WTC11 (cell line): Measurements from ENCODE around the gene EHD3.

ENCODE experiments used
- ELF4 ChIP-seq: sonication (generic); formaldehyde crosslinking; IDR thresholded peaks from 2 replicates; pipeline ENCODE4 v1.8.1; 2022; ENCODE audit warnings: low read depth, mild to moderate bottlenecking, moderate library complexity, missing genetic modification reagents
- TP53 ChIP-seq: sonication (generic); formaldehyde crosslinking; IDR thresholded peaks from 2 replicates; pipeline ENCODE4 v1.8.1; 2023; ENCODE audit warnings: mild to moderate bottlenecking, missing genetic modification reagents
- TF ChIP-seq, protein P1 (sequence below): fragments of 250-450 bp; sonication (Bioruptor Pico); IDR thresholded peaks from 2 replicates; pipeline ENCODE4 v2.1.2; 2022; ENCODE audit warnings: mild to moderate bottlenecking, moderate library complexity
- TF ChIP-seq, protein P2 (sequence below): fragments of 200-600 bp; IDR thresholded peaks from 2 replicates; pipeline ENCODE4 v1.8.0; 2022; ENCODE audit warnings: antibody characterized with exemption
- TF ChIP-seq, protein P3 (sequence below): sonication (generic); formaldehyde crosslinking; conservative IDR thresholded peaks from 2 replicates; pipeline ENCODE4 v1.8.1; 2022; ENCODE audit warnings: mild to moderate bottlenecking, missing genetic modification reagents
- TF ChIP-seq, protein P4 (sequence below): sonication (generic); formaldehyde crosslinking; IDR thresholded peaks from 2 replicates; pipeline ENCODE4 v1.8.1; 2023; ENCODE audit warnings: mild to moderate bottlenecking, missing genetic modification reagents, moderate library complexity
- TF ChIP-seq, protein P5 (sequence below): sonication (generic); formaldehyde crosslinking; IDR thresholded peaks from 2 replicates; pipeline ENCODE4 v1.8.1; 2023; ENCODE audit warnings: mild to moderate bottlenecking, missing genetic modification reagents, moderate library complexity

DNA sequence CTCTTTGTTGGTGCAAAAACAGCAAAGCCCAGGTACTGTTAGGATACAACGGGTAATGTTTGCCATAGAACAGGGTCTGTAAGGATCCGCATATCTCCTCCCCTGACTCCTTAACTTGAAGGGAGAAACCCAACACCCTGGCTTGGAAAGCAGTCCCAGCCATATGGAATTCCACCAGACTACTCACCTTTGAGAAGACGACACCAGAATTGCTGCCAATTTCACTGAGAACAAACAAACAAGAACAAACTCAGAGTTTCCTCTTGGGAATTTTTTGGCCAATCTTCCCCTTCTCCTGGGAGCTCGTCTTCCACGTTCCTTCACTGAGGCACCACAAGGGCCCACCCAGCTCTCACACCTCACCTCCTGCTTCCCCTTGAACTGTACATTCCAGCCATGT lies 45.8 kb upstream of the EHD3 start:
- TF ChIP-seq, protein P1, sequence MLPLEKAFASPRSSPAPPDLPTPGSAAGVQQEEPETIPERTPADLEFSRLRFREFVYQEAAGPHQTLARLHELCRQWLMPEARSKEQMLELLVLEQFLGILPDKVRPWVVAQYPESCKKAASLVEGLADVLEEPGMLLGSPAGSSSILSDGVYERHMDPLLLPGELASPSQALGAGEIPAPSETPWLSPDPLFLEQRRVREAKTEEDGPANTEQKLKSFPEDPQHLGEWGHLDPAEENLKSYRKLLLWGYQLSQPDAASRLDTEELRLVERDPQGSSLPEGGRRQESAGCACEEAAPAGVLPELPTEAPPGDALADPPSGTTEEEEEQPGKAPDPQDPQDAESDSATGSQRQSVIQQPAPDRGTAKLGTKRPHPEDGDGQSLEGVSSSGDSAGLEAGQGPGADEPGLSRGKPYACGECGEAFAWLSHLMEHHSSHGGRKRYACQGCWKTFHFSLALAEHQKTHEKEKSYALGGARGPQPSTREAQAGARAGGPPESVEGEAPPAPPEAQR (CRISPR knock-in tag), result no peak
- TF ChIP-seq ELF4 (CRISPR knock-in tag), result no peak
- TF ChIP-seq, protein P2, sequence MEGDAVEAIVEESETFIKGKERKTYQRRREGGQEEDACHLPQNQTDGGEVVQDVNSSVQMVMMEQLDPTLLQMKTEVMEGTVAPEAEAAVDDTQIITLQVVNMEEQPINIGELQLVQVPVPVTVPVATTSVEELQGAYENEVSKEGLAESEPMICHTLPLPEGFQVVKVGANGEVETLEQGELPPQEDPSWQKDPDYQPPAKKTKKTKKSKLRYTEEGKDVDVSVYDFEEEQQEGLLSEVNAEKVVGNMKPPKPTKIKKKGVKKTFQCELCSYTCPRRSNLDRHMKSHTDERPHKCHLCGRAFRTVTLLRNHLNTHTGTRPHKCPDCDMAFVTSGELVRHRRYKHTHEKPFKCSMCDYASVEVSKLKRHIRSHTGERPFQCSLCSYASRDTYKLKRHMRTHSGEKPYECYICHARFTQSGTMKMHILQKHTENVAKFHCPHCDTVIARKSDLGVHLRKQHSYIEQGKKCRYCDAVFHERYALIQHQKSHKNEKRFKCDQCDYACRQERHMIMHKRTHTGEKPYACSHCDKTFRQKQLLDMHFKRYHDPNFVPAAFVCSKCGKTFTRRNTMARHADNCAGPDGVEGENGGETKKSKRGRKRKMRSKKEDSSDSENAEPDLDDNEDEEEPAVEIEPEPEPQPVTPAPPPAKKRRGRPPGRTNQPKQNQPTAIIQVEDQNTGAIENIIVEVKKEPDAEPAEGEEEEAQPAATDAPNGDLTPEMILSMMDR, result no peak
- TF ChIP-seq, protein P3, sequence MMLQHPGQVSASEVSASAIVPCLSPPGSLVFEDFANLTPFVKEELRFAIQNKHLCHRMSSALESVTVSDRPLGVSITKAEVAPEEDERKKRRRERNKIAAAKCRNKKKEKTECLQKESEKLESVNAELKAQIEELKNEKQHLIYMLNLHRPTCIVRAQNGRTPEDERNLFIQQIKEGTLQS, result no peak
- no peak for TF ChIP-seq TP53 (CRISPR knock-in tag)
- TF ChIP-seq, protein P4, sequence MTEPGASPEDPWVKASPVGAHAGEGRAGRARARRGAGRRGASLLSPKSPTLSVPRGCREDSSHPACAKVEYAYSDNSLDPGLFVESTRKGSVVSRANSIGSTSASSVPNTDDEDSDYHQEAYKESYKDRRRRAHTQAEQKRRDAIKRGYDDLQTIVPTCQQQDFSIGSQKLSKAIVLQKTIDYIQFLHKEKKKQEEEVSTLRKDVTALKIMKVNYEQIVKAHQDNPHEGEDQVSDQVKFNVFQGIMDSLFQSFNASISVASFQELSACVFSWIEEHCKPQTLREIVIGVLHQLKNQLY (CRISPR knock-in tag), result no peak
- TF ChIP-seq, protein P5, sequence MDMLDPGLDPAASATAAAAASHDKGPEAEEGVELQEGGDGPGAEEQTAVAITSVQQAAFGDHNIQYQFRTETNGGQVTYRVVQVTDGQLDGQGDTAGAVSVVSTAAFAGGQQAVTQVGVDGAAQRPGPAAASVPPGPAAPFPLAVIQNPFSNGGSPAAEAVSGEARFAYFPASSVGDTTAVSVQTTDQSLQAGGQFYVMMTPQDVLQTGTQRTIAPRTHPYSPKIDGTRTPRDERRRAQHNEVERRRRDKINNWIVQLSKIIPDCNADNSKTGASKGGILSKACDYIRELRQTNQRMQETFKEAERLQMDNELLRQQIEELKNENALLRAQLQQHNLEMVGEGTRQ (CRISPR knock-in tag), result no peak
